Nephron progenitor cell (in vitro differentiated cells): ENCODE data around the gene MRPL48.
A peak's percentile ranks its signal among the peaks of the same experiment; 100 is the strongest.

Source experiments
- DNase-seq: peaks from one replicate; pipeline ENCODE4 v3.0.0; 2021
- H3K27ac Mint-ChIP-seq: 2 replicates; pipeline ENCODE4 v1.8.0; 2021; ENCODE audit warnings: mild to moderate bottlenecking, moderate library complexity, mixed read lengths
- H3K27me3 Mint-ChIP-seq: 2 replicates; pipeline ENCODE4 v1.8.0; 2021; ENCODE audit warnings: mild to moderate bottlenecking, low read depth, mixed read lengths; ENCODE audit not compliant: poor library complexity
- H3K36me3 Mint-ChIP-seq: 2 replicates; pipeline ENCODE4 v1.8.0; 2021; ENCODE audit warnings: low read depth, mixed read lengths
- H3K4me1 Mint-ChIP-seq: 2 replicates; pipeline ENCODE4 v1.8.0; 2021; ENCODE audit warnings: mixed read lengths
- H3K4me3 Mint-ChIP-seq: 2 replicates; pipeline ENCODE4 v1.8.0; 2021; ENCODE audit warnings: mild to moderate bottlenecking, moderate library complexity, mixed read lengths
- H3K9me3 Mint-ChIP-seq: 2 replicates; pipeline ENCODE4 v1.8.0; 2021; ENCODE audit warnings: mild to moderate bottlenecking, moderate library complexity, mixed read lengths
- TF ChIP-seq, protein P1 (sequence below): fragments of 200-600 bp; sonication (generic); IDR thresholded peaks from 2 replicates; pipeline ENCODE4 v1.5.0; 2021; ENCODE audit warnings: antibody characterized with exemption

MRPL48 gene

DNA sequence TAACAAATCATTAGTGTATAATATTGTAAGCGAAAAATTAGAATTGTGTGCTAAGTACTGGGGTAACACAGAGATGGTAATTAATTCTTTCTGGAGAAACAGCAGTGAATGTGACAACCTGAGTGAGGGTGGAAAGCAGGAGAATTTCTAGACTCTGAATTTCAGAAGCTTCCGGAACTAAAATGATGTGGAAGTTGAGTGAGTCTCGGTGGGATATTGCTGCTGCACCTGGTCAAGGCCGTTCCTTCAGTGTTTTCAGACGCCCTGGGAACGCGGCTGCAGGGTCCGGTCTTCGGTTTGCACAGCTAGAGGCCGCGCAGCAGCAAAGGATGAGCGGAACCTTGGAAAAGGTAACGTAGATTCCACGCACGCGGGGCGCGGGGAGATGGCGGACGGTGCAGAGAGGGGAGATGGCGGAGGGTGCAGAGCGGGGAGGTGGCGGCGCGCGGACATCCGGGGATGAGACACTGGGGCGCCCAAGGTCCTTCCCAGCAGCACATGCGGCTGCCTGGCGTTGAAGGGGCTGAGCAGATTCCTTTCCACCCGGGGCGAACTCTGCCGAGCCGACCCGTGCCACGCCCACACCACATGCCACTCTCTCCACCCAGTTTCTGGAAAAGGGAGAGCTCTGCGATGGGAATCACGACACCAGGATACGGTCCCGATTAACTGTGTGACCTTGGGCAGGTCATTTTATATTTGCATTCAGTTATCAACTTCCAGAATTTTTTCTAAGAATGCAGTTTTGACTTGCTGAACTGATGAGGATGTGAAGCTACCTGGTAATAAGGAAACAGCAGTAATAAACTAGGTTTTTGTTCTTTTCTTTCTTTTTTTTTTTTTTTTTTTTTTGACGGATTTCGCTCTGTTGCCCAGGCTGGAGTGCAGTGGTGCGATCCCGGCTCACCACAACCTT, at the start of gene MRPL48:
Gene MRPL48 (plus strand): TSS at position 232 of the 916 bp plus-strand sequence. CDS start 98 bp downstream, at position 330.
- Mint-ChIP-seq H3K9me3 (no peaks in the 10 kb centered on the region), H3K36me3 (no peaks in the 10 kb centered on the region), H3K4me3 (peak within 1 kb of the TSS; percentile 98), H3K4me1 (peaks cover 28% of the 10 kb centered on the region), H3K27me3 (peaks cover 5% of the 10 kb centered on the region), H3K27ac (peak within 1 kb of the TSS; percentile 99)
- TF ChIP-seq, protein P1, sequence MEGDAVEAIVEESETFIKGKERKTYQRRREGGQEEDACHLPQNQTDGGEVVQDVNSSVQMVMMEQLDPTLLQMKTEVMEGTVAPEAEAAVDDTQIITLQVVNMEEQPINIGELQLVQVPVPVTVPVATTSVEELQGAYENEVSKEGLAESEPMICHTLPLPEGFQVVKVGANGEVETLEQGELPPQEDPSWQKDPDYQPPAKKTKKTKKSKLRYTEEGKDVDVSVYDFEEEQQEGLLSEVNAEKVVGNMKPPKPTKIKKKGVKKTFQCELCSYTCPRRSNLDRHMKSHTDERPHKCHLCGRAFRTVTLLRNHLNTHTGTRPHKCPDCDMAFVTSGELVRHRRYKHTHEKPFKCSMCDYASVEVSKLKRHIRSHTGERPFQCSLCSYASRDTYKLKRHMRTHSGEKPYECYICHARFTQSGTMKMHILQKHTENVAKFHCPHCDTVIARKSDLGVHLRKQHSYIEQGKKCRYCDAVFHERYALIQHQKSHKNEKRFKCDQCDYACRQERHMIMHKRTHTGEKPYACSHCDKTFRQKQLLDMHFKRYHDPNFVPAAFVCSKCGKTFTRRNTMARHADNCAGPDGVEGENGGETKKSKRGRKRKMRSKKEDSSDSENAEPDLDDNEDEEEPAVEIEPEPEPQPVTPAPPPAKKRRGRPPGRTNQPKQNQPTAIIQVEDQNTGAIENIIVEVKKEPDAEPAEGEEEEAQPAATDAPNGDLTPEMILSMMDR, result no peak
- DNase-seq, result peak; percentile 84

DNA sequence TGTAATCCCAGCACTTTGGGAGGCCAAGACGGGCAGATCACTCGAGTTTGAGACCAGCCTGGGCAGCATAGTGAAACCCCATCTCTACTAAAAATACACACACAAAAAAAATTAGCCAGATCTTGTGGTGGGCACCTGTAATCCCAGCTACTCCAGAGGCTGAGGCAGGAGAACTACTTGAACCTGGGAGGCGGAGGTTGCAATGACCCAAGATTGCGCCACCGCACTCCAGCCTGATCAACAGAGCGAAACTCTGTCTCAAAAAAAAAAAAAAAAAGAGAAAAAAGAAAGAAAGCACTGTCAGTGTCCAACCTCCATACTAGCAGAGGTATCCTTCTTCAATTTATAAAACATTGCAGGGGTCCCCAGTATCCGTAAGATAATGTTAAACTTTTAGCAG, 44.6 kb upstream of the MRPL48 start:
- Mint-ChIP-seq H3K27me3 (no peaks in the 10 kb centered on the region), H3K27ac (no peak overlapping the region), H3K9me3 (peaks cover 11% of the 10 kb centered on the region), H3K4me3 (no peak overlapping the region), H3K36me3 (peaks cover 24% of the 10 kb centered on the region), H3K4me1 (no peaks in the 10 kb centered on the region)
- TF ChIP-seq, protein P1, result no peak
- DNase-seq, result no peak

DNA sequence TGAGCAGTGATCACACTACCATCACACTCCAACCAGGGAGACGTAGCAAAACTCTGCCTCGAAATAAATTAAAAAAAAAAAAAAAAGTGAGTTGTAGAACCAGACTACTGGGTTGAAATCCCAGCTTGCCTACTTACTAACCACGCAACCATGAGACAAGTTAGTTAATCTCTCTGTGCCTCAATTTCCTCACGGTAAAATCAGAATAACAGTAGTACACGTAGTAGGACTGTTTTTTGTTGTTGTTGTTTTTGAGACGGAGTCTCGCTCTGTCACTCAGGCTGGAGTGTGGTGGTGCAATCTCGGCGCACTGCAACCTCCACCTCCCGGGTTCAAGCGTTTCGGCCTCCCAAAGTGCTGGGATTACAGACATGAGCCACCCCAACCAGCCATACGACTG, 41.0 kb upstream of the MRPL48 start:
- H3K4me3 Mint-ChIP-seq, result no peak overlapping the region
- H3K27me3 Mint-ChIP-seq, result no peaks in the 10 kb centered on the region
- H3K36me3 Mint-ChIP-seq, result peaks cover 23% of the 10 kb centered on the region
- TF ChIP-seq, protein P1, result no peak
- DNase-seq, result no peak
- peaks cover 11% of the 10 kb centered on the region for H3K9me3 Mint-ChIP-seq
- no peak overlapping the region for H3K27ac Mint-ChIP-seq
- H3K4me1 Mint-ChIP-seq, result no peaks in the 10 kb centered on the region

DNA sequence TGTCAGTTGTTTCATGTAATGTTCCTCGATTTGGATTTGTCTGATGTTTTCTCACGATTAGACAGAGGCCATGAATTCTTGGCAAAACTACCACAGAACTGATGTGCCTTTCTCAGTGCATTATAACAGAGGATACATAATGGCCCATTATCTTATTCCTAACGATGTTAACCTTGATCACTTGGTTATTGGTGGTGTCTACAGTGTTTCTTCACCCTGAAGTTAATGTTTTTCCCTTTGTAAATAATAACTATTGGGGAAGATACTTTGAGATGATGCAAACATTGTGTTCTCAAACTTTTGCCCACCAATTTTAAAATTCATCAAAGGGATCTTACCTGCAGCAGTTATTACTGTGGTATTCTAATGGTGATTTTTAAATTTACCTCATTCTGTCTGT, 39.9 kb upstream of the MRPL48 start:
- TF ChIP-seq, protein P1, result no peak
- Mint-ChIP-seq H3K9me3 (peaks cover 9% of the 10 kb centered on the region), H3K4me1 (no peaks in the 10 kb centered on the region), H3K4me3 (no peak overlapping the region), H3K36me3 (peaks cover 27% of the 10 kb centered on the region), H3K27ac (no peak overlapping the region), H3K27me3 (no peaks in the 10 kb centered on the region)
- no peak for DNase-seq

DNA sequence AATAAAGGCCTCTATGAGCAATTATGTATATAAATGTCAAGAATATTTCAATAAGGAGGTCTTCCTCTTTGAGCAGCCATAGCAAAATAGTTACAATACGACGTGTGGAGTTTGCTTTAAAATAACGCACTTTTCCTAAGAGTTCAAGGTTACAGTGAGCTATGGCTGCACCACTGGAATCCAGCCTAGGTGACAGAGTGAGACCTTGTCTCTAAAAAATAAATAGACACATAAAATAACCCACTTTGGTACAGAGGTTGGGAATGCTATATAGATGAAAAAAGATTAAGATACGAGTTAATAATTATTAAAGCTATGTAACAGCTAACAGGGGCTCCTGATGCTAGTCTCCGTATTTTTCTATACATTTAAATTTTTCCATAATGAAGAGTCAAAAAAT, 39.4 kb upstream of the MRPL48 start:
- Mint-ChIP-seq H3K36me3 (peaks cover 23% of the 10 kb centered on the region), H3K4me1 (no peaks in the 10 kb centered on the region), H3K9me3 (peaks cover 5% of the 10 kb centered on the region), H3K27ac (no peak overlapping the region), H3K4me3 (no peak overlapping the region), H3K27me3 (no peaks in the 10 kb centered on the region)
- no peak for DNase-seq
- TF ChIP-seq, protein P1, result no peak

DNA sequence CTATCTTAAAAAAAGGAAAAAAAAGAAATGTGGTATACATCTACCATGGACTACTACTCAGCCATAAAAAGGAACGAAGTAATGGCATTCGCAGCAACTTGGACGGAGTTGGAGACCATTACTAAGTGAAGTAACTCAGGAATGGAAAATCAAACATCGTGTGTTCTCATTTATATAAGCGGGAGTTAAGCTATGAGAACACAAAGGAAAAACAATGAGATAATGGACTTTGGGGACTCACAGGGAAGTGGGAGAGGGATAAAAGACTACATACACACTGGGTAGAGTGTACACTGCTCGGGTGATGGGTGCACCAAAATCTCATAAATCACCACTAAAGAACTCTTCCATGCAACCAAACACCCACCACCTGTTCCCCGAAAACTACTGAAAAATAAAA, 38.6 kb upstream of the MRPL48 start:
- TF ChIP-seq, protein P1, result no peak
- no peak for DNase-seq
- Mint-ChIP-seq H3K9me3 (no peaks in the 10 kb centered on the region), H3K27me3 (no peaks in the 10 kb centered on the region), H3K27ac (peak overlapping the region; percentile 33), H3K4me3 (no peak overlapping the region), H3K36me3 (peaks cover 24% of the 10 kb centered on the region), H3K4me1 (no peaks in the 10 kb centered on the region)
